RCC 7860 (cell line): ENCODE results near the gene KRT33A.

Experiments
- DNase-seq: peaks from one replicate; pipeline ENCODE4 v3.0.0-alpha.2; 2015; ENCODE audit warnings: low spot score
- FAIRE-seq: peaks from 2 replicates; lab custom pipeline; 2012; peaks lifted over from hg19 to GRCh38; lab: Jason Lieb, UNC

KRT33A gene

GRCh38 chr17:41307647-41308046 lies 43.0 kb downstream of the KRT33A start:
- DNase-seq (peak; percentile 86), FAIRE-seq (peak; percentile 85)

- DNase-seq, result no peak
- no peak for FAIRE-seq
These were observed 46.5 kb downstream of the KRT33A start for GRCh38 chr17:41304091-41304490.

GRCh38 chr17:41302981-41303380 lies 47.6 kb downstream of the KRT33A start:
- FAIRE-seq (no peak), DNase-seq (no peak)

GRCh38 chr17:41301916-41302901 lies 48.4 kb downstream of the KRT33A start, which contains the start of gene KRTAP29-1:
Gene KRTAP29-1 (minus strand): TSS chr17:41302851. CDS start chr17:41302851, 0 bp downstream.
- FAIRE-seq, result no peak
- no peak for DNase-seq

- no peak for FAIRE-seq
- no peak for DNase-seq
These were observed 49.3 kb downstream of the KRT33A start for GRCh38 chr17:41301204-41301790.

GRCh38 chr17:41298458-41299135 lies 52.0 kb downstream of the KRT33A start:
- DNase-seq, result no peak
- no peak for FAIRE-seq

- DNase-seq (no peak), FAIRE-seq (no peak)
These were observed 53.8 kb downstream of the KRT33A start for GRCh38 chr17:41296846-41297245.
